Endothelial cell of umbilical vein (primary cell): ENCODE results near the gene VTI1A. TPM values are rescaled to one million over a fixed set of nuclear protein-coding genes. Genes with fewer than 3 reads are reported as not detected.

Experiments used
- BruUV-seq: library from RNA; stranded (reverse); fragments of 400-500 nt; replicated peaks from 2 replicates; lab custom pipeline; 2021; lab: Mats Ljungman, UMichigan
- CTCF ChIA-PET: fragments of 300-600, 350-600 bp; sonication (Branson Sonifier 250); formaldehyde crosslinking; loops from one replicate; lab custom pipeline; 2021; ENCODE audit warnings: antibody characterized with exemption, inconsistent platforms; lab: Charles Lee
- POLR2A ChIA-PET: fragments of 300-600, 350-600 bp; sonication (Branson Sonifier 250); formaldehyde crosslinking; loops from one replicate; lab custom pipeline; 2021; ENCODE audit warnings: antibody characterized with exemption, inconsistent platforms; lab: Charles Lee
- DNase-seq: peaks from one replicate; pipeline ENCODE4 v3.0.0-alpha.2; 2011; ENCODE audit warnings: low read depth, low spot score
- FAIRE-seq: peaks from 2 replicates; lab custom pipeline; 2011; peaks lifted over from hg19 to GRCh38; lab: Jason Lieb, UNC
- H2AFZ ChIP-seq: 2 replicates; pipeline ENCODE4 v1.6.0; 2012; ENCODE audit warnings: low read depth, low read length, control low read depth, inconsistent platforms
- H3K27ac ChIP-seq: 2 replicates; pipeline ENCODE4 v1.5.1; 2011; ENCODE audit warnings: low read depth, mild to moderate bottlenecking, control low read depth, low read length, moderate library complexity; ENCODE audit not compliant: insufficient read depth
- H3K27me3 ChIP-seq, 2 experiments: 2 replicates each; pipeline versions ENCODE4 v1.6.0 to v1.6.1; 2011; ENCODE audit warnings: low read length in 2 of 2, mixed read lengths in 1 of 2; ENCODE audit not compliant: control insufficient read depth in 2 of 2, insufficient read depth in 2 of 2
- H3K36me3 ChIP-seq, 2 experiments: 2 replicates in 1 of 2; 3 replicates in 1 of 2; pipeline ENCODE4 v1.5.1; 2011; ENCODE audit warnings: low read length in 2 of 2, mild to moderate bottlenecking in 1 of 2, moderate library complexity in 1 of 2; ENCODE audit not compliant: control insufficient read depth in 2 of 2, insufficient read depth in 2 of 2; ENCODE audit errors: extremely low read depth in 1 of 2
- H3K4me1 ChIP-seq: 3 replicates; pipeline ENCODE4 v1.5.1; 2011; ENCODE audit warnings: mild to moderate bottlenecking, low read length; ENCODE audit not compliant: control insufficient read depth, insufficient read depth; ENCODE audit errors: extremely low read depth
- H3K4me2 ChIP-seq: 2 replicates; pipeline ENCODE4 v1.6.1; 2011; ENCODE audit warnings: low read length, control low read depth, mixed read lengths; ENCODE audit not compliant: insufficient read depth
- H3K4me3 ChIP-seq, 3 experiments: fragments of 200-600 bp in 1 of 3; sonication (generic), shearing (Covaris generic) in 1 of 3; replicated peaks in 1 of 3; 2 replicates each; pipeline ENCODE4 v1.5.1; 2011 to 2016; ENCODE audit warnings: control low read depth in 3 of 3, low read length in 3 of 3, mild to moderate bottlenecking in 2 of 3, inconsistent platforms in 1 of 3, low read depth in 1 of 3, moderate library complexity in 1 of 3; ENCODE audit not compliant: insufficient read depth in 1 of 3
- H3K79me2 ChIP-seq: 2 replicates; pipeline ENCODE4 v1.6.0; 2012; ENCODE audit warnings: low read length, inconsistent platforms; ENCODE audit not compliant: control insufficient read depth, insufficient read depth
- H3K9ac ChIP-seq: replicated peaks from 2 replicates; pipeline ENCODE3; 2011; ENCODE audit warnings: low read length, control low read depth; ENCODE audit not compliant: insufficient read depth; ENCODE audit errors: extremely low read depth
- H3K9me1 ChIP-seq: replicated peaks from 3 replicates; pipeline ENCODE4 v1.6.0; 2011; ENCODE audit warnings: mild to moderate bottlenecking, low read length; ENCODE audit not compliant: control insufficient read depth, insufficient read depth; ENCODE audit errors: extremely low read depth
- H3K9me3 ChIP-seq: replicated peaks from 2 replicates; pipeline ENCODE4 v1.5.1; 2012; ENCODE audit warnings: low read length, inconsistent platforms; ENCODE audit not compliant: control insufficient read depth, insufficient read depth
- H4K20me1 ChIP-seq: replicated peaks from 2 replicates; pipeline ENCODE3; 2011; ENCODE audit warnings: mild to moderate bottlenecking, low read length; ENCODE audit not compliant: control insufficient read depth, insufficient read depth; ENCODE audit errors: extremely low read depth
- EZH2 ChIP-seq: IDR thresholded peaks from 2 replicates; pipeline ENCODE4 v1.6.1; 2012; ENCODE audit warnings: borderline replicate concordance, low read depth, mild to moderate bottlenecking, moderate library complexity, low read length, inconsistent platforms; ENCODE audit not compliant: severe bottlenecking
- FOS ChIP-seq: IDR thresholded peaks from 2 replicates; pipeline ENCODE4 v1.6.1; 2011; ENCODE audit warnings: mild to moderate bottlenecking, low read length, moderate library complexity, borderline replicate concordance; ENCODE audit not compliant: insufficient read depth
- JUN ChIP-seq: IDR thresholded peaks from 2 replicates; pipeline ENCODE4 v1.6.1; 2011; ENCODE audit warnings: borderline replicate concordance, low read depth; ENCODE audit not compliant: insufficient read length, insufficient read depth
- MYC ChIP-seq: IDR thresholded peaks from one replicate; pipeline ENCODE4 v1.6.1; 2011; ENCODE audit warnings: mild to moderate bottlenecking, low read depth, low read length
- POLR2AphosphoS5 ChIP-seq: IDR thresholded peaks from 2 replicates; pipeline ENCODE4 v1.6.1; 2012; ENCODE audit warnings: low read depth, mild to moderate bottlenecking, control low read depth, low read length, moderate library complexity; ENCODE audit not compliant: insufficient read depth
- dilution Hi-C: fragments of 300-500 bp; cut with MboI; formaldehyde crosslinking; loops from one replicate; pipeline ENCODE4 v1.15.0; 2019; ENCODE audit warnings: low sequenced_read_pairs; ENCODE audit not compliant: extremely low pct_ligation_motif_present
- intact Hi-C: fragments of 100-400 bp; cut with micrococcal nuclease; formaldehyde crosslinking; loops from one replicate; pipeline ENCODE4 v1.10.0; 2022
- polyA plus RNA-seq, 4 experiments: library from polyadenylated mRNA; depleted of rRNA in 3 of 4; stranded (reverse) in 3 of 4; unstranded in 1 of 4; fragments of >200 nt; gene quantifications; 2 replicates each; pipeline versions ENCODE4 v1.2.1 to v1.2.3, GENCODE V29; 2011 to 2012; ENCODE audit warnings: missing spikeins in 1 of 4
- total RNA-seq: library from RNA; stranded (reverse); gene quantifications from 2 replicates; pipeline ENCODE4 v1.2.3, GENCODE V29; 2021
- TF ChIP-seq, protein P1 (sequence below), 2 donors: IDR thresholded peaks; 1 replicate in 1 of 2; 2 replicates in 1 of 2; pipeline ENCODE4 v1.5.1; 2011; ENCODE audit warnings: low read length in 2 of 2, mild to moderate bottlenecking in 2 of 2, moderate library complexity in 2 of 2, control low read depth in 1 of 2, inconsistent platforms in 1 of 2, low read depth in 1 of 2; ENCODE audit not compliant: insufficient read depth in 1 of 2; ENCODE audit errors: extremely low read depth in 1 of 2
- TF ChIP-seq, protein P2 (sequence below): IDR thresholded peaks from 2 replicates; pipeline ENCODE4 v1.6.1; 2011; ENCODE audit not compliant: insufficient read depth, insufficient read length

Gene VTI1A
- total and polyA plus RNA-seq, 2 donors (not counting 3 experiments of a cell fraction or from before 2014, with no cell fraction given): 10.8 to 35.6 TPM

DNA sequence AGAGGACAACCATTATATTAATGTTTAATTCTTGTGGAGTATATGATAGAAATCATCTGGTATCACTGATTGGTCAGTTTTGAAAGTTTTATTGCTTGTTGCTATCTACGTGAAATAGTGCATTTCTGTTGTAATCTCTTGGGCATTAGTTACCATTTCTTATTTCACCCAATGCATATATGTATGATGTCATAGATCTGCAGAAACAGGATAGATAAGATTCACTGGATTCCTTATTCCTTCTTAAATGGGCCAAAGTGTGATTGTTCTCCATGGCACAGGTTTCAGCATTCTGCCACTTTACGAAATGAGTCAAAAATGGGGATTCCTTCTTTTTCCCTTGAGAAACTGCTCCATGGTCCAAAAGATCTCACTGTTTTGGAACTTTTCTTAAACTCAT is 56.6 kb downstream of the VTI1A start:
- no peak for TF ChIP-seq MYC
- no peak for TF ChIP-seq FOS
- TF ChIP-seq, protein P1, sequence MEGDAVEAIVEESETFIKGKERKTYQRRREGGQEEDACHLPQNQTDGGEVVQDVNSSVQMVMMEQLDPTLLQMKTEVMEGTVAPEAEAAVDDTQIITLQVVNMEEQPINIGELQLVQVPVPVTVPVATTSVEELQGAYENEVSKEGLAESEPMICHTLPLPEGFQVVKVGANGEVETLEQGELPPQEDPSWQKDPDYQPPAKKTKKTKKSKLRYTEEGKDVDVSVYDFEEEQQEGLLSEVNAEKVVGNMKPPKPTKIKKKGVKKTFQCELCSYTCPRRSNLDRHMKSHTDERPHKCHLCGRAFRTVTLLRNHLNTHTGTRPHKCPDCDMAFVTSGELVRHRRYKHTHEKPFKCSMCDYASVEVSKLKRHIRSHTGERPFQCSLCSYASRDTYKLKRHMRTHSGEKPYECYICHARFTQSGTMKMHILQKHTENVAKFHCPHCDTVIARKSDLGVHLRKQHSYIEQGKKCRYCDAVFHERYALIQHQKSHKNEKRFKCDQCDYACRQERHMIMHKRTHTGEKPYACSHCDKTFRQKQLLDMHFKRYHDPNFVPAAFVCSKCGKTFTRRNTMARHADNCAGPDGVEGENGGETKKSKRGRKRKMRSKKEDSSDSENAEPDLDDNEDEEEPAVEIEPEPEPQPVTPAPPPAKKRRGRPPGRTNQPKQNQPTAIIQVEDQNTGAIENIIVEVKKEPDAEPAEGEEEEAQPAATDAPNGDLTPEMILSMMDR (IDR thresholded peaks at IDR 0.05; ENCODE audit: extremely low read depth in 1 of 2, insufficient read depth in 1 of 2, low read depth in 1 of 2, low read length in 2 of 2): no peak
- TF ChIP-seq, protein P2, sequence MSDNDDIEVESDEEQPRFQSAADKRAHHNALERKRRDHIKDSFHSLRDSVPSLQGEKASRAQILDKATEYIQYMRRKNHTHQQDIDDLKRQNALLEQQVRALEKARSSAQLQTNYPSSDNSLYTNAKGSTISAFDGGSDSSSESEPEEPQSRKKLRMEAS: no peak
- TF ChIP-seq JUN: no peak
- TF ChIP-seq EZH2: no peak
- TF ChIP-seq POLR2AphosphoS5: no peak
- dilution Hi-C loops: no loop called here
- Histone ChIP-seq H3K9ac (no peak overlapping the region), H3K79me2 (no peaks in the 10 kb centered on the region), H3K9me3 (no peaks in the 10 kb centered on the region), H3K4me2 (no peak overlapping the region), H4K20me1 (peaks cover 2% of the 10 kb centered on the region), H3K4me3 (no peak overlapping the region), H3K4me1 (no peaks in the 10 kb centered on the region), H3K9me1 (no peaks in the 10 kb centered on the region), H3K36me3 (no peaks in the 10 kb centered on the region), H3K27me3 (no peaks in the 10 kb centered on the region), H3K27ac (no peak overlapping the region), H2AFZ (no peak overlapping the region)
- POLR2A ChIA-PET: no interaction called here
- intact Hi-C loops: no loop called here
- CTCF ChIA-PET: no interaction called here
- FAIRE-seq (no peak), DNase-seq (no peak)
- no TSS peak for BruUV-seq
